Activated naive CD4-positive, alpha-beta T cell treated with anti-CD3 and anti-CD28 coated beads, Interleukin-2, amount 10 ng/mL, durations not matched to agents 7 days and 5 days (primary cell): ENCODE results near the gene ZDHHC11B.
"Not testable (repeated sequence)": the region's sequence is repeated elsewhere in the genome, so short reads cannot be mapped to it uniquely, and the experiment has no call there.

Source experiments
- CTCF ChIA-PET: fragments of 350-600 bp; sonication (Branson Sonifier 250); formaldehyde crosslinking; loops from one replicate; lab custom pipeline; 2021; ENCODE audit warnings: antibody characterized with exemption; lab: Charles Lee
- DNase-seq: peaks from one replicate; pipeline ENCODE4 v3.0.0-alpha.2; 2020
- H3K27ac Mint-ChIP-seq: one replicate; pipeline ENCODE4 v1.8.0; 2021; ENCODE audit warnings: mild to moderate bottlenecking, moderate library complexity, mixed read lengths
- H3K27me3 Mint-ChIP-seq: one replicate; pipeline ENCODE4 v1.8.0; 2021; ENCODE audit warnings: mild to moderate bottlenecking, mixed read lengths
- H3K36me3 Mint-ChIP-seq: one replicate; pipeline ENCODE4 v1.8.0; 2021; ENCODE audit warnings: mixed read lengths
- H3K4me1 Mint-ChIP-seq: one replicate; pipeline ENCODE4 v1.8.0; 2021; ENCODE audit warnings: mixed read lengths
- H3K4me3 Mint-ChIP-seq: one replicate; pipeline ENCODE4 v1.8.0; 2021; ENCODE audit warnings: mild to moderate bottlenecking, moderate library complexity, mixed read lengths
- H3K9me3 Mint-ChIP-seq: one replicate; pipeline ENCODE4 v1.8.0; 2021; ENCODE audit warnings: mixed read lengths

Gene ZDHHC11B

GRCh38 chr5:784428-785177 lies at the start of gene ZDHHC11B:
Gene ZDHHC11B (minus strand): TSS chr5:784729. CDS start chr5:766919, 17,810 bp downstream.
- H3K4me1 Mint-ChIP-seq, H3K36me3 Mint-ChIP-seq, H3K9me3 Mint-ChIP-seq, H3K27ac Mint-ChIP-seq, CTCF ChIA-PET: not testable (repeated sequence)
- H3K4me3 Mint-ChIP-seq, result peak within 1 kb of the TSS; percentile 67
- H3K27me3 Mint-ChIP-seq, result peaks cover 43% of the 10 kb centered on the region
- DNase-seq, result peak; percentile 88

GRCh38 chr5:834013-834412 lies 49.5 kb upstream of the ZDHHC11B start:
- CTCF ChIA-PET, DNase-seq, H3K27ac Mint-ChIP-seq: not testable (repeated sequence)

GRCh38 chr5:828194-828593 lies 43.7 kb upstream of the ZDHHC11B start:
- H3K27me3 Mint-ChIP-seq, H3K4me1 Mint-ChIP-seq, H3K27ac Mint-ChIP-seq, H3K9me3 Mint-ChIP-seq, CTCF ChIA-PET, DNase-seq, H3K4me3 Mint-ChIP-seq, H3K36me3 Mint-ChIP-seq: not testable (repeated sequence)

More at GRCh38 chr5:834013-834412, 49.5 kb upstream of the ZDHHC11B start:
- H3K9me3 Mint-ChIP-seq, H3K4me1 Mint-ChIP-seq, H3K36me3 Mint-ChIP-seq, H3K27me3 Mint-ChIP-seq, H3K4me3 Mint-ChIP-seq: not testable (repeated sequence)

GRCh38 chr5:825544-825943 lies 41.0 kb upstream of the ZDHHC11B start:
- H3K27ac Mint-ChIP-seq, DNase-seq, H3K27me3 Mint-ChIP-seq, CTCF ChIA-PET, H3K4me1 Mint-ChIP-seq, H3K4me3 Mint-ChIP-seq, H3K9me3 Mint-ChIP-seq, H3K36me3 Mint-ChIP-seq: not testable (repeated sequence)

- CTCF ChIA-PET, result no interaction called here
- H3K4me3 Mint-ChIP-seq, result no peak overlapping the region
- H3K36me3 Mint-ChIP-seq, result no peaks in the 10 kb centered on the region
Measured at GRCh38 chr5:821504-821903, 37.0 kb upstream of the ZDHHC11B start.

GRCh38 chr5:820245-820644 lies 35.7 kb upstream of the ZDHHC11B start:
- CTCF ChIA-PET, result no interaction called here
- Mint-ChIP-seq H3K27ac (no peak overlapping the region), H3K9me3 (no peaks in the 10 kb centered on the region), H3K4me3 (no peak overlapping the region), H3K27me3 (no peaks in the 10 kb centered on the region), H3K4me1 (no peaks in the 10 kb centered on the region), H3K36me3 (no peaks in the 10 kb centered on the region)
- DNase-seq, result no peak

More at GRCh38 chr5:821504-821903, 37.0 kb upstream of the ZDHHC11B start:
- no peak for DNase-seq
- Mint-ChIP-seq H3K27me3 (no peaks in the 10 kb centered on the region), H3K27ac (no peak overlapping the region), H3K4me1 (no peaks in the 10 kb centered on the region), H3K9me3 (no peaks in the 10 kb centered on the region)

- no peaks in the 10 kb centered on the region for H3K27me3 Mint-ChIP-seq
- H3K27ac Mint-ChIP-seq, result no peak overlapping the region
- no peak for DNase-seq
- H3K4me3 Mint-ChIP-seq, result no peak overlapping the region
- H3K36me3 Mint-ChIP-seq, result no peaks in the 10 kb centered on the region
- H3K4me1 Mint-ChIP-seq, result no peaks in the 10 kb centered on the region
- H3K9me3 Mint-ChIP-seq, result no peaks in the 10 kb centered on the region
- CTCF ChIA-PET, result no interaction called here
Measured at GRCh38 chr5:819078-819477, 34.5 kb upstream of the ZDHHC11B start.

GRCh38 chr5:816176-816575 lies 31.6 kb upstream of the ZDHHC11B start:
- H3K27ac Mint-ChIP-seq, result no peak overlapping the region
- H3K36me3 Mint-ChIP-seq, result no peaks in the 10 kb centered on the region
- no peaks in the 10 kb centered on the region for H3K4me1 Mint-ChIP-seq
- CTCF ChIA-PET, result no interaction called here
- DNase-seq, result no peak
- no peaks in the 10 kb centered on the region for H3K9me3 Mint-ChIP-seq
- no peaks in the 10 kb centered on the region for H3K27me3 Mint-ChIP-seq
- no peak overlapping the region for H3K4me3 Mint-ChIP-seq

- Mint-ChIP-seq H3K27me3 (no peaks in the 10 kb centered on the region), H3K4me3 (no peak overlapping the region), H3K4me1 (no peaks in the 10 kb centered on the region), H3K9me3 (no peaks in the 10 kb centered on the region), H3K36me3 (no peaks in the 10 kb centered on the region), H3K27ac (no peak overlapping the region)
- CTCF ChIA-PET, result no interaction called here
- DNase-seq, result no peak
Measured at GRCh38 chr5:815449-815848, 30.9 kb upstream of the ZDHHC11B start.

GRCh38 chr5:813575-813974 lies 29.0 kb upstream of the ZDHHC11B start:
- H3K27me3 Mint-ChIP-seq, H3K9me3 Mint-ChIP-seq, DNase-seq, H3K36me3 Mint-ChIP-seq, H3K4me3 Mint-ChIP-seq, CTCF ChIA-PET, H3K27ac Mint-ChIP-seq, H3K4me1 Mint-ChIP-seq: not testable (repeated sequence)

GRCh38 chr5:811384-811783 lies 26.9 kb upstream of the ZDHHC11B start:
- H3K27ac Mint-ChIP-seq, DNase-seq, H3K36me3 Mint-ChIP-seq, H3K4me3 Mint-ChIP-seq, H3K4me1 Mint-ChIP-seq, H3K9me3 Mint-ChIP-seq, CTCF ChIA-PET, H3K27me3 Mint-ChIP-seq: not testable (repeated sequence)

- H3K27ac Mint-ChIP-seq, H3K4me1 Mint-ChIP-seq, H3K27me3 Mint-ChIP-seq, CTCF ChIA-PET, H3K36me3 Mint-ChIP-seq, DNase-seq, H3K4me3 Mint-ChIP-seq: not testable (repeated sequence)
- H3K9me3 Mint-ChIP-seq, result peaks cover 10% of the 10 kb centered on the region
Measured at GRCh38 chr5:807719-808514, 23.4 kb upstream of the ZDHHC11B start.

GRCh38 chr5:801472-801871 lies 16.9 kb upstream of the ZDHHC11B start:
- H3K4me3 Mint-ChIP-seq, result no peak overlapping the region
- CTCF ChIA-PET, result no interaction called here

GRCh38 chr5:801055-801454 lies 16.5 kb upstream of the ZDHHC11B start:
- peaks cover 13% of the 10 kb centered on the region for H3K9me3 Mint-ChIP-seq
- H3K36me3 Mint-ChIP-seq, H3K4me1 Mint-ChIP-seq, H3K27me3 Mint-ChIP-seq, CTCF ChIA-PET, H3K4me3 Mint-ChIP-seq, H3K27ac Mint-ChIP-seq, DNase-seq: not testable (repeated sequence)

More at GRCh38 chr5:801472-801871, 16.9 kb upstream of the ZDHHC11B start:
- no peak overlapping the region for H3K27ac Mint-ChIP-seq
- peaks cover 4% of the 10 kb centered on the region for H3K36me3 Mint-ChIP-seq
- DNase-seq, result no peak
- peaks cover 5% of the 10 kb centered on the region for H3K27me3 Mint-ChIP-seq
- no peaks in the 10 kb centered on the region for H3K4me1 Mint-ChIP-seq
- H3K9me3 Mint-ChIP-seq, result peaks cover 12% of the 10 kb centered on the region
